Activated B cell treated with CpG ODN at 0.5 μM for 24 hours (primary cell): ENCODE data around the gene FASN. TPM values are rescaled to one million over a fixed set of nuclear protein-coding genes. Genes with fewer than 3 reads are reported as not detected.
"Not testable (repeated sequence)": the region's sequence is repeated elsewhere in the genome, so short reads cannot be mapped to it uniquely, and the experiment has no call there.

Source experiments
- ATAC-seq: fragments of 200-7000 bp; cut with Tn5 transposase; one replicate; pipeline ENCODE4 v1.10.0; 2021; ENCODE audit warnings: low read depth, mild to moderate bottlenecking, moderate library complexity
- CTCF ChIA-PET: fragments of 350-600 bp; sonication (Branson Sonifier 250); formaldehyde crosslinking; loops from one replicate; lab custom pipeline; 2021; ENCODE audit warnings: antibody characterized with exemption; lab: Charles Lee
- POLR2A ChIA-PET: fragments of 350-600 bp; sonication (Branson Sonifier 250); formaldehyde crosslinking; loops from one replicate; lab custom pipeline; 2021; ENCODE audit warnings: antibody characterized with exemption; lab: Charles Lee
- DNase-seq: peaks from one replicate; pipeline ENCODE4 v3.0.0; 2022
- H3K27ac Mint-ChIP-seq: one replicate; pipeline ENCODE4 v1.8.0; 2020; ENCODE audit warnings: mixed read lengths
- H3K27me3 Mint-ChIP-seq: one replicate; pipeline ENCODE4 v1.8.0; 2021; ENCODE audit warnings: mixed read lengths
- H3K36me3 Mint-ChIP-seq: one replicate; pipeline ENCODE4 v1.8.0; 2021; ENCODE audit warnings: low read depth, mixed read lengths
- H3K4me1 Mint-ChIP-seq: one replicate; pipeline ENCODE4 v1.8.0; 2021; ENCODE audit warnings: mixed read lengths
- H3K4me3 Mint-ChIP-seq: one replicate; pipeline ENCODE4 v1.8.0; 2020; ENCODE audit warnings: mild to moderate bottlenecking, mixed read lengths
- H3K9me3 Mint-ChIP-seq: one replicate; pipeline ENCODE4 v1.8.0; 2020; ENCODE audit warnings: mixed read lengths
- CTCF ChIP-seq: fragments of 200-600 bp; IDR thresholded peaks from one replicate; pipeline ENCODE4 v1.8.0; 2022; ENCODE audit warnings: antibody characterized with exemption, mild to moderate bottlenecking
- intact Hi-C: fragments of 100-400 bp; cut with micrococcal nuclease; formaldehyde crosslinking; loops from one replicate; pipeline ENCODE4 v1.15.1; 2024
- total RNA-seq: library from RNA; stranded (reverse); gene quantifications from 2 replicates; pipeline ENCODE4 v1.2.3, GENCODE V29; 2022

Gene FASN
- total RNA-seq, 1 donor from 2014 or later = 121 TPM

- CTCF ChIA-PET = no interaction called here
- no peak for ATAC-seq
- Mint-ChIP-seq H3K36me3 (peaks cover 14% of the 10 kb centered on the region), H3K9me3 (no peaks in the 10 kb centered on the region), H3K27me3 (no peaks in the 10 kb centered on the region), H3K27ac (no peak overlapping the region), H3K4me3 (no peak overlapping the region), H3K4me1 (peaks cover 8% of the 10 kb centered on the region)
- intact Hi-C loops = no loop called here
- no peak for DNase-seq
- no peak for TF ChIP-seq CTCF
- POLR2A ChIA-PET = no interaction called here
These were observed 52.0 kb downstream of the FASN start for GRCh38 chr17:82045936-82046484.

- ATAC-seq (no peak), DNase-seq (no peak)
- peaks cover 4% of the 10 kb centered on the region for H3K4me1 Mint-ChIP-seq
- H3K36me3 Mint-ChIP-seq = peaks cover 12% of the 10 kb centered on the region
- POLR2A ChIA-PET = interaction anchor here (0.6 kb wide), 1 partner anchor 147 kb away, joined by 3 read pairs; no protein-coding TSS in a partner anchor
- CTCF ChIA-PET = no interaction called here
- H3K9me3 Mint-ChIP-seq = no peaks in the 10 kb centered on the region
- intact Hi-C loops = no loop called here
- no peak overlapping the region for H3K27ac Mint-ChIP-seq
- no peaks in the 10 kb centered on the region for H3K27me3 Mint-ChIP-seq
- TF ChIP-seq CTCF = no peak
- H3K4me3 Mint-ChIP-seq = no peak overlapping the region
These were observed 54.5 kb downstream of the FASN start for GRCh38 chr17:82043507-82043906.

GRCh38 chr17:82042649-82043048, 55.4 kb downstream of the FASN start:
- intact Hi-C loops = no loop called here
- CTCF ChIA-PET = no interaction called here
- Mint-ChIP-seq H3K4me3 (no peak overlapping the region), H3K27ac (no peak overlapping the region), H3K4me1 (peaks cover 9% of the 10 kb centered on the region), H3K27me3 (no peaks in the 10 kb centered on the region), H3K36me3 (peaks cover 8% of the 10 kb centered on the region), H3K9me3 (no peaks in the 10 kb centered on the region)
- POLR2A ChIA-PET = interaction anchor here (1.0 kb wide), 1 partner anchor 56 kb away, joined by 3 read pairs; no protein-coding TSS in a partner anchor
- ATAC-seq (no peak), DNase-seq (no peak)
- TF ChIP-seq CTCF = no peak

GRCh38 chr17:82041144-82041814, 56.8 kb downstream of the FASN start:
- Mint-ChIP-seq H3K4me1 (peaks cover 16% of the 10 kb centered on the region), H3K9me3 (no peaks in the 10 kb centered on the region), H3K36me3 (no peaks in the 10 kb centered on the region), H3K4me3 (no peak overlapping the region), H3K27me3 (no peaks in the 10 kb centered on the region), H3K27ac (no peak overlapping the region)
- TF ChIP-seq CTCF = no peak
- DNase-seq = no peak
- ATAC-seq = no peak
- POLR2A ChIA-PET = no interaction called here
- CTCF ChIA-PET = interaction anchor here (1.1 kb wide), 1 partner anchor 11 kb away, joined by 4 read pairs; no protein-coding TSS in a partner anchor
- intact Hi-C loops = no loop called here

GRCh38 chr17:82039695-82040299, 58.2 kb downstream of the FASN start:
- DNase-seq (no peak), ATAC-seq (no peak)
- no peaks in the 10 kb centered on the region for H3K9me3 Mint-ChIP-seq
- no peaks in the 10 kb centered on the region for H3K27me3 Mint-ChIP-seq
- peaks cover 26% of the 10 kb centered on the region for H3K4me1 Mint-ChIP-seq
- POLR2A ChIA-PET = interaction anchor here (0.7 kb wide), 1 partner anchor 17 kb away, joined by 4 read pairs; the partner anchor contains the start of gene LRRC45
- intact Hi-C loops = loop anchor here (5.0 to 10.0 kb wide), 3 partner anchors 62 to 255 kb away; partner anchors contain the start of genes ASPSCR1 and SLC16A3
- CTCF ChIA-PET = no interaction called here
- TF ChIP-seq CTCF = no peak
- H3K27ac Mint-ChIP-seq = no peak overlapping the region
- H3K4me3 Mint-ChIP-seq = no peak overlapping the region
- peaks cover 7% of the 10 kb centered on the region for H3K36me3 Mint-ChIP-seq

GRCh38 chr17:82038796-82039409, 59.1 kb downstream of the FASN start:
- ATAC-seq, H3K27me3 Mint-ChIP-seq, H3K9me3 Mint-ChIP-seq, DNase-seq, H3K36me3 Mint-ChIP-seq, H3K27ac Mint-ChIP-seq: not testable (repeated sequence)
- ChIA-PET CTCF (interaction anchor here (0.6 to 1.5 kb wide), 2 partner anchors 56 to 308 kb away, joined by 3 to 4 read pairs; no protein-coding TSS in a partner anchor), POLR2A (interaction anchor here (2.3 kb wide), 1 partner anchor 60 kb away, joined by 28 read pairs; the partner anchor contains the start of gene FASN)
- H3K4me3 Mint-ChIP-seq = peak overlapping the region; percentile 32
- H3K4me1 Mint-ChIP-seq = peaks cover 26% of the 10 kb centered on the region
- intact Hi-C loops = loop anchor here (5.0 to 10.0 kb wide), 3 partner anchors 62 to 256 kb away; partner anchors contain the start of genes ASPSCR1 and SLC16A3
